Ishikawa (cell line): ENCODE data around the gene MYADM.

Experiments used
- CREB1 ChIP-seq: IDR thresholded peaks from 2 replicates; pipeline ENCODE4 v1.6.1; 2012; ENCODE audit warnings: low read depth
- EGR1 ChIP-seq: IDR thresholded peaks from 2 replicates; pipeline ENCODE4 v1.6.1; 2012
- EP300 ChIP-seq: IDR thresholded peaks from 2 replicates; pipeline ENCODE4 v1.6.1; 2012; ENCODE audit warnings: borderline replicate concordance
- RAD21 ChIP-seq: IDR thresholded peaks from 2 replicates; pipeline ENCODE4 v1.6.1; 2012; ENCODE audit warnings: low read depth
- TAF1 ChIP-seq: IDR thresholded peaks from 2 replicates; pipeline ENCODE4 v1.6.1; 2012; ENCODE audit warnings: low read depth, mild to moderate bottlenecking
- ZBTB7A ChIP-seq: IDR thresholded peaks from 2 replicates; pipeline ENCODE4 v1.6.1; 2012; ENCODE audit warnings: low read depth

- no peak for TF ChIP-seq TAF1
- TF ChIP-seq CREB1 = no peak
- TF ChIP-seq RAD21 = no peak
- TF ChIP-seq EP300 = no peak
- TF ChIP-seq EGR1 = no peak
- no peak for TF ChIP-seq ZBTB7A
Measured at GRCh38 chr19:53903055-53903680, 35.5 kb downstream of the MYADM start.
